GM12873 (cell line): ENCODE results near the gene KLHL25.

Experiments
- CTCF ChIP-seq: IDR thresholded peaks from 2 replicates; pipeline ENCODE4 v1.5.1; 2012; ENCODE audit warnings: low read depth, mild to moderate bottlenecking, moderate library complexity, low read length, control low read depth; ENCODE audit not compliant: insufficient read depth; ENCODE audit errors: missing control alignments

The KLHL25 gene

GRCh38 chr15:85760049-85760448, 34.7 kb downstream of the KLHL25 start:
- TF ChIP-seq CTCF = no peak

GRCh38 chr15:85759376-85759775, 35.3 kb downstream of the KLHL25 start:
- no peak for TF ChIP-seq CTCF

- no peak for TF ChIP-seq CTCF
These were observed 36.1 kb downstream of the KLHL25 start for GRCh38 chr15:85758655-85758978.

- TF ChIP-seq CTCF = no peak
These were observed 36.6 kb downstream of the KLHL25 start for GRCh38 chr15:85757939-85758654.

GRCh38 chr15:85757073-85757938, 37.4 kb downstream of the KLHL25 start:
- no peak for TF ChIP-seq CTCF

GRCh38 chr15:85756411-85757072, 38.2 kb downstream of the KLHL25 start:
- no peak for TF ChIP-seq CTCF

- TF ChIP-seq CTCF = no peak
These were observed 38.8 kb downstream of the KLHL25 start for GRCh38 chr15:85755942-85756341.
